Measurements from ENCODE around the gene ICA1L. TPM values are rescaled to one million over a fixed set of nuclear protein-coding genes. Genes with fewer than 3 reads are reported as not detected.

ICA1L gene
- total and polyA plus RNA-seq, 2 of the 8 experiments (the other 6 are each of a cell fraction or from before 2014, with no cell fraction given) = 1.1 to 3.4 TPM

DNA sequence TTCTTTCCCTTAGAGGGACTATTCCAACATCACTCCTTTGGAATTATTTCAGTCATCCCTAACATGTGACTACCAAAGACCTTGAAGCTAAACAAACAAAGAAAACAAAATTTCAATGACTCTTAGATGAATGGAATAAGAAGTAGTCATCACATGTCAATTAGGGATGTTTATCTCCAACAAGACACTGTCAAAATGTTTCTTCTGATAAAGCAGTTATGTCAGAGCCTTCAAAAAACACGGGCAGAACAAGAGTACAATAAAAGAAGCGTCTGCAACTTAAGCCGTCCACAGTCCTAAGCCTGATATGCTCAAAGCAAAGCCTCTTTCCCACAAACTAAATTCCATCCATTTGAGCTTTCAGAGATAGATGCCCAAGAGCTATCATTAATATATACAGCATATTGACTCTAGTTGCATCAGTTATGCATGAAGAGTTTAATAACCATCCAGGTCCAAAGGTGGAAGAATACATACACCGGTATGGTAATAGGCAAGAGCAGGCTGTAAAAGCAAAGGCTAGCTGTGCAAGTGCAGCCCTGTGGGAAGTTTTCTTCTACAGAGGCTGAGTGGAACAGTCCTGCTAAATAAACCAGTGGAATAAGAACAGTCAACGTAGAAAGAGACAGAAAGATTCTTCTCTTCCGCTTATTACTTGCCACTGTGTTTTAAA is 98.1 kb downstream of the ICA1L start:
- Histone ChIP-seq H3K4me1 (replicated peaks in 1 of 4; ENCODE audit: control insufficient read depth in 3 of 4, insufficient read depth in 4 of 4, low read length in 3 of 4) (no peaks in the 10 kb centered on the region; a peak in 1 of 7 replicates), H3K9me3 (ENCODE audit: insufficient read depth in 2 of 2, low read depth in 1 of 2, low read length in 1 of 2) (no peaks in the 10 kb centered on the region), H3K14ac (ENCODE audit: insufficient read length) (no peak overlapping the region), H3K79me2 (ENCODE audit: control insufficient read depth in 1 of 2, insufficient read depth in 2 of 2, low read length in 2 of 2) (no peaks in the 10 kb centered on the region), H2BK5ac (ENCODE audit: low read depth, low read length) (no peak overlapping the region), H3K27ac (ENCODE audit: low read depth, low read length) (no peak overlapping the region), H3K4me2 (ENCODE audit: insufficient read depth in 1 of 2, low read depth in 2 of 2, low read length in 2 of 2) (no peak overlapping the region), H2BK20ac (ENCODE audit: low read length) (no peak overlapping the region), H3K4ac (replicated peaks; ENCODE audit: insufficient read length, low read depth, low read length) (no peak overlapping the region), H3K18ac (ENCODE audit: extremely low read depth, low read length) (no peak overlapping the region), H2BK15ac (ENCODE audit: low read length) (no peak overlapping the region), H4K91ac (replicated peaks; ENCODE audit: insufficient read length, low read length) (no peak overlapping the region), H2BK120ac (replicated peaks; ENCODE audit: low read depth, low read length) (no peak overlapping the region), H2AFZ (ENCODE audit: low read length) (no peak overlapping the region), H3K23me2 (ENCODE audit: low read depth, low read length) (no peaks in the 10 kb centered on the region), H4K20me1 (replicated peaks in 1 of 2; ENCODE audit: control insufficient read depth in 1 of 2, insufficient read depth in 2 of 2, low read length in 2 of 2) (no peaks in the 10 kb centered on the region), H2BK12ac (ENCODE audit: low read depth, low read length) (no peak overlapping the region), H4K8ac (ENCODE audit: extremely low read depth, insufficient read depth, low read length) (no peak overlapping the region), H4K5ac (ENCODE audit: insufficient read length, low read depth, low read length) (no peak overlapping the region), H3K27me3 (replicated peaks in 1 of 4; ENCODE audit: control insufficient read depth in 3 of 4, extremely low read depth in 1 of 4, insufficient read depth in 3 of 4, low read length in 3 of 4) (no peaks in the 10 kb centered on the region), H3K9ac (replicated peaks in 1 of 4; ENCODE audit: extremely low read depth in 1 of 4, low read depth in 3 of 4, low read length in 3 of 4) (no peak overlapping the region), H2AK5ac (ENCODE audit: low read depth, low read length) (no peak overlapping the region), H3K79me1 (ENCODE audit: low read depth, low read length) (no peaks in the 10 kb centered on the region), H3K36me3 (ENCODE audit: control insufficient read depth in 2 of 4, insufficient read depth in 4 of 4, low read length in 3 of 4) (peaks cover 0 to 5% (median 1%) of the 10 kb centered on the region in 4 experiments; a peak in 3 of 8 replicates), H3K56ac (replicated peaks; ENCODE audit: insufficient read length, low read depth, low read length) (no peak overlapping the region), H3K4me3 (ENCODE audit: extremely low read depth in 1 of 4, insufficient read depth in 2 of 4, low read depth in 3 of 4, low read length in 4 of 4) (no peak overlapping the region), H3K23ac (ENCODE audit: insufficient read length) (no peak overlapping the region)
- TF ChIP-seq NRF1 (IDR thresholded peaks at IDR 0.05; ENCODE audit: low read depth, low read length) (no peak), ASH2L (IDR thresholded peaks at IDR 0.05; ENCODE audit: low read length) (no peak), KDM4A (IDR thresholded peaks at IDR 0.05; ENCODE audit: low read depth, low read length, severe bottlenecking) (no peak), SIN3A (conservative IDR thresholded peaks at IDR 0.05 in 1 of 2, IDR thresholded peaks at IDR 0.05 in 1 of 2; ENCODE audit: low read depth in 1 of 2, low read length in 2 of 2) (no peak), RXRA (IDR thresholded peaks at IDR 0.05; ENCODE audit: insufficient read depth, low read depth, low read length) (no peak), YY1 (IDR thresholded peaks at IDR 0.05; ENCODE audit: low read depth, low read length) (no peak)
- ChIA-PET POLR2A (ENCODE audit: partially characterized antibody) (no interaction called here), CTCF (ENCODE audit: partially characterized antibody) (interaction anchor here (0.5 to 0.6 kb wide), 2 partner anchors 120 to 382 kb away, joined by 3 read pairs; no protein-coding TSS in a partner anchor)
- WGBS, 2 experiments (ENCODE audit: extremely low coverage in 1 of 2, insufficient coverage in 1 of 2, insufficient read length in 1 of 2, insufficient replicate concordance in 2 of 2, low coverage in 1 of 2, low lambda C conversion rate in 2 of 2, missing lambda C conversion rate in 1 of 2) = 91% methylated on average over 6 of the region's 6 CpGs; no CpG with 5 or more reads in 1 of the 2 experiments
- no peak for DNase-seq (ENCODE audit: low read depth in 1 of 2, low spot score in 2 of 2)
- no peak for FAIRE-seq
